Progenitor cell of endocrine pancreas (in vitro differentiated cells): ENCODE results near the gene INTS15. TPM values are rescaled to one million over a fixed set of nuclear protein-coding genes. Genes with fewer than 3 reads are reported as not detected.

Experiments
- DNase-seq: peaks from one replicate; pipeline ENCODE4 v3.0.0; 2021; ENCODE audit warnings: low spot score; ENCODE audit not compliant: unreplicated experiment
- H3K27ac Mint-ChIP-seq: 2 replicates; pipeline ENCODE4 v1.8.0; 2021; ENCODE audit warnings: mild to moderate bottlenecking, moderate library complexity, mixed read lengths
- H3K27me3 Mint-ChIP-seq: 2 replicates; pipeline ENCODE4 v1.8.0; 2021; ENCODE audit warnings: mixed read lengths
- H3K36me3 Mint-ChIP-seq: 2 replicates; pipeline ENCODE4 v1.8.0; 2022; ENCODE audit warnings: mixed read lengths; ENCODE audit not compliant: insufficient read depth
- H3K4me1 Mint-ChIP-seq: 2 replicates; pipeline ENCODE4 v1.8.0; 2021; ENCODE audit warnings: low read depth, mixed read lengths
- H3K4me3 Mint-ChIP-seq: 2 replicates; pipeline ENCODE4 v1.8.0; 2021; ENCODE audit warnings: low read depth, mild to moderate bottlenecking, moderate library complexity, mixed read lengths
- H3K9me3 Mint-ChIP-seq: 2 replicates; pipeline ENCODE4 v1.8.0; 2021; ENCODE audit warnings: low read depth, mixed read lengths
- total RNA-seq: library from RNA; stranded (reverse); gene quantifications from 2 replicates; pipeline ENCODE4 v1.2.1, GENCODE V29; 2021
- TF ChIP-seq, protein P1 (sequence below): fragments of 200-600 bp; sonication (generic); IDR thresholded peaks from one replicate; pipeline ENCODE4 v1.5.0; 2021; ENCODE audit warnings: antibody characterized with exemption, mild to moderate bottlenecking; ENCODE audit not compliant: unreplicated experiment

Gene INTS15
- total RNA-seq, 1 donor from 2014 or later: 57.1 TPM

DNA sequence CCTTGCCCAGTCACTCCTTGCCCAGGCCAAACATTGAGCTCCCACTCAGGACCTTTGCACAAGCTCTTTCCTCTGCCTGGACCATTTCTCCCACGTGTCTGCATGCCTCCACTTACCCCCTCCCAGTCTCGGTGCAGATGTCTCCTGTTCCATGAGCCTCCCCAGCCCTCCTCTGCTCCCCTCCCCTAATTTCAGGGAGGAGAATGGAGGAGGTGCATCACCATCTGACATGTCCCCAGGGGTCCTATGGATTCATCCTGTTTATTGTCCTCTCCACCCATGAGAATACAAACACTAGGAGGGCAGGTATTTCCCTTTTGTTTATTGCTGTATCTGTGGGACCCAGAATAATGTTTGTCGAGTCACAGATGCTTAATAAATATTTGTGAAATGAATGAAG, 29.9 kb upstream of the INTS15 start:
- H3K9me3 Mint-ChIP-seq: no peaks in the 10 kb centered on the region
- H3K27me3 Mint-ChIP-seq: peaks cover 3% of the 10 kb centered on the region
- H3K27ac Mint-ChIP-seq: no peak overlapping the region
- H3K4me1 Mint-ChIP-seq: no peaks in the 10 kb centered on the region
- DNase-seq: no peak
- TF ChIP-seq, protein P1, sequence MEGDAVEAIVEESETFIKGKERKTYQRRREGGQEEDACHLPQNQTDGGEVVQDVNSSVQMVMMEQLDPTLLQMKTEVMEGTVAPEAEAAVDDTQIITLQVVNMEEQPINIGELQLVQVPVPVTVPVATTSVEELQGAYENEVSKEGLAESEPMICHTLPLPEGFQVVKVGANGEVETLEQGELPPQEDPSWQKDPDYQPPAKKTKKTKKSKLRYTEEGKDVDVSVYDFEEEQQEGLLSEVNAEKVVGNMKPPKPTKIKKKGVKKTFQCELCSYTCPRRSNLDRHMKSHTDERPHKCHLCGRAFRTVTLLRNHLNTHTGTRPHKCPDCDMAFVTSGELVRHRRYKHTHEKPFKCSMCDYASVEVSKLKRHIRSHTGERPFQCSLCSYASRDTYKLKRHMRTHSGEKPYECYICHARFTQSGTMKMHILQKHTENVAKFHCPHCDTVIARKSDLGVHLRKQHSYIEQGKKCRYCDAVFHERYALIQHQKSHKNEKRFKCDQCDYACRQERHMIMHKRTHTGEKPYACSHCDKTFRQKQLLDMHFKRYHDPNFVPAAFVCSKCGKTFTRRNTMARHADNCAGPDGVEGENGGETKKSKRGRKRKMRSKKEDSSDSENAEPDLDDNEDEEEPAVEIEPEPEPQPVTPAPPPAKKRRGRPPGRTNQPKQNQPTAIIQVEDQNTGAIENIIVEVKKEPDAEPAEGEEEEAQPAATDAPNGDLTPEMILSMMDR: no peak
- no peaks in the 10 kb centered on the region for H3K36me3 Mint-ChIP-seq
- H3K4me3 Mint-ChIP-seq: no peak overlapping the region

DNA sequence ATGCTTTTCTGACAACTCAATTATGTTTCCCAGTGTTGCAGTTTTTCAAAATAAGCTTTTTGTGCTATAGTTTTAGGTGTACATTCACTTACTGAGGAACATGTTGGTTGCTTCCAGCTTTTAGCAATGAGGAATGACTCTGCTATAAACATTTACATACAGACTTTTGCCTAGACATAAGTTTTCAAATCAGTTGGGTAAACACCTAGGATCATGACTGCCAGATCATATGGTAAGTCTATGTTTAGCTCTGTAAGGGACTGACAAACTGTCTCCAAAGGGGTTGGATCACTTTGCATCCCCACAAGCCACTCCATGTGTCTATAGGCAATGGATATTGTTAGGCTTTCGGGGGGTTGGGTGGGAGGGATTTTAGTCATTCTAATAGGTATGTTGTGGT, 27.7 kb upstream of the INTS15 start:
- TF ChIP-seq, protein P1: no peak
- Mint-ChIP-seq H3K4me1 (no peaks in the 10 kb centered on the region), H3K36me3 (no peaks in the 10 kb centered on the region), H3K4me3 (no peak overlapping the region), H3K27me3 (peaks cover 3% of the 10 kb centered on the region), H3K9me3 (no peaks in the 10 kb centered on the region), H3K27ac (no peak overlapping the region)
- DNase-seq: no peak

DNA sequence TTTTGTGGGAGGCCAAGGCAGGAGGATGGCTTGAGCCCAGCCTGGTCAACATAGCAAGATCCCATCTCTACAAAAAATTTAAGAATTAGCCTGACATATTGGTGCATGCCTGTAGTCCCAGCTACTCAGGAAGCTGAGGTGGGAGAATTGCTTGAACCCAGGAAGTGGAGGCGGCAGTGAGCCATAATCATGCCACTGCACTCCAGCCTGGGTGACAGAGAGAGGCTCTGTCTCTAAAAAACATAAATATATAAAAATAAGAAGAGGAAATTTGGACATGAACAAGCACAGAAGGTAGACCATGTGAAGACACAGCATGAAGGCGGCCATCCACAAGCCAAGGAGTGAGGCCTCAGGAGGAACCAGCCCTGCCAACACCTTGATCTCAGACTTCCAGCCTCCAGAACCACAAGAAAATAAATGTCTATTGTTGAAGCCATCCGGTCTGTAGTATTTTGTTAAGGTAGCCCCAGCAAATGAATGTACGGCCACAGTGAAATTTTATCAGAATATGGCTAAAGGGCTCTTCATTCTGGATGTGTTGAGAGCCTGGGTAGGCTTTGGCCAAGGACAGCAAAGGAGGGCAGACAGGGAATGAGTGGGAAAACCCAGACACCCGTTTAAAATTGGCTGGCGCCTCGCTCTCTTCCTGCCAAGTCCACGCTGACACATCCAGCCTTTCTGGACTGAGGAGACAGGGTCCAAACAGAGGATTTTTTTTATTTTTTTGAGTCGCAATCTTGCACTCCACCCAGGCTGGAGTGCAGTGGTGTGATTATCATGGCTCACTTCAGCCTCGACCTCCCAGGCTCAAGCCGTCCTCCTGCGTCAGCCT, 25.7 kb upstream of the INTS15 start:
- TF ChIP-seq, protein P1: no peak
- Mint-ChIP-seq H3K36me3 (no peaks in the 10 kb centered on the region), H3K9me3 (no peaks in the 10 kb centered on the region), H3K4me1 (no peaks in the 10 kb centered on the region), H3K27me3 (peaks cover 3% of the 10 kb centered on the region), H3K4me3 (no peak overlapping the region), H3K27ac (no peak overlapping the region)
- no peak for DNase-seq

DNA sequence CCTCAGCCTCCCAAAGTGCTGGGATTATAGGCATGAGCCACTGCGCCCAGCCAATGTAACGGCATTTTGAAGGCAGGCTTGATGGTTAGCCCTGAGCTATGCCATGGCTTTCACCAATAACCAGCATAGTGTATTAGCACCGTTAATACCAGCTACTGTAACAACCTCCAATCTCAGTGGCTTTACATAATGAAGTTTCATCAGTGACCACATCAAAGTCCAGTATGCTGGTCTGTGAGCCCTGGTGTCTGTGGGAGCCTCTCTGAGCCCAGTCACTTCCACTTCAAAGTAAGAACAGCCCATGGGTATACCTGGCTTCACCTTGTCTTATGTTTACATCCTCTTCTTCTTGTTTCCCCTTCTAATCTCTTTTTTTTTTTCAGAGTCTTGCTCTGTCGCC, 24.2 kb upstream of the INTS15 start:
- TF ChIP-seq, protein P1: no peak

DNA sequence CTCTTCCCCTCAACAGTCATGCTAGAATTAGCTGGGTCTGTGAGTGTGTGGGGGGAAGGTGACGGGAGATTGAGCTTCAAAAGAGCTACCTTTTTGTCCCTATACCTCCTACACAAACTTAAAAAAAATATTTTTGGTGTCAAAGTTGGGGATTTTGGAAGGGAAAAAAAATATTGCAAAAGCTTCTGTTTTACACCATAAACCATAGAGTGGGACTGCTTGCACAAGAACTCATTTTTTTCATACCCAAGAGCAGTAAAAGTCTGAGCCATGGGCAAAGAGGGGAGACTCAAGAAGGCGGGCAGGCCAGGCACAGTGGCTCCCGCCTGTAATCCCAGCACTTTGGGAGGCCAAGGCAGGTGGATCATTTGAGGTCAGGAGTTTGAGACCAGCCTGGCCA, 21.9 kb upstream of the INTS15 start:
- DNase-seq: no peak
- TF ChIP-seq, protein P1: no peak
- Mint-ChIP-seq H3K4me3 (no peak overlapping the region), H3K27me3 (peaks cover 3% of the 10 kb centered on the region), H3K4me1 (no peaks in the 10 kb centered on the region), H3K36me3 (no peaks in the 10 kb centered on the region), H3K27ac (no peak overlapping the region), H3K9me3 (no peaks in the 10 kb centered on the region)

More for the DNA sequence above, 24.2 kb upstream of the INTS15 start:
- Mint-ChIP-seq H3K9me3 (no peaks in the 10 kb centered on the region), H3K4me1 (no peaks in the 10 kb centered on the region), H3K4me3 (no peak overlapping the region), H3K27me3 (no peaks in the 10 kb centered on the region), H3K36me3 (no peaks in the 10 kb centered on the region), H3K27ac (no peak overlapping the region)
- DNase-seq: no peak
